GM23338 (cell line): Measurements from ENCODE around the gene SHISAL1.

Source experiments
- CREB1 ChIP-seq: fragments of 250-450 bp; sonication (Bioruptor Pico); IDR thresholded peaks from 2 replicates; pipeline ENCODE4 v1.5.0; 2020; ENCODE audit warnings: low read depth, mild to moderate bottlenecking, moderate library complexity
- CTCF ChIP-seq, 2 experiments: fragments of 200-600 bp in 1 of 2; sonication (generic) in 1 of 2; conservative IDR thresholded peaks; 2 replicates each; pipeline versions ENCODE4 v1.5.1 to v1.6.1; 2016 to 2017; ENCODE audit warnings: antibody characterized with exemption in 2 of 2, low read depth in 2 of 2, mild to moderate bottlenecking in 2 of 2, moderate library complexity in 1 of 2
- ETS1 ChIP-seq: IDR thresholded peaks from 2 replicates; pipeline ENCODE4 v1.6.1; 2016; ENCODE audit warnings: antibody characterized with exemption
- EZH2 ChIP-seq: fragments of 200-600 bp; sonication (generic); IDR thresholded peaks from one replicate; pipeline ENCODE4 v1.8.0; 2017; ENCODE audit warnings: antibody characterized with exemption, mild to moderate bottlenecking, low read depth; ENCODE audit not compliant: unreplicated experiment
- EZH2phosphoT487 ChIP-seq: fragments of 200-600 bp; sonication (generic); IDR thresholded peaks from one replicate; pipeline ENCODE4 v1.8.1; 2018; ENCODE audit warnings: antibody characterized with exemption; ENCODE audit not compliant: unreplicated experiment
- JUNB ChIP-seq: IDR thresholded peaks from one replicate; pipeline ENCODE4 v1.6.1; 2016; ENCODE audit warnings: antibody characterized with exemption; ENCODE audit not compliant: unreplicated experiment
- POLR2AphosphoS5 ChIP-seq: IDR thresholded peaks from 2 replicates; pipeline ENCODE4 v1.6.1; 2016; ENCODE audit warnings: antibody characterized with exemption, low read depth
- ZNF331 ChIP-seq: fragments of 250-450 bp; sonication (Bioruptor Pico); IDR thresholded peaks from 2 replicates; pipeline ENCODE4 v1.5.0; 2020; ENCODE audit warnings: low read depth, mild to moderate bottlenecking, moderate library complexity

- no peak for TF ChIP-seq POLR2AphosphoS5
- TF ChIP-seq CTCF (conservative IDR thresholded peaks at IDR 0.05; ENCODE audit: low read depth in 2 of 2): no peak
- TF ChIP-seq EZH2phosphoT487: no peak
- TF ChIP-seq CREB1 (CRISPR knock-in tag): no peak
- no peak for TF ChIP-seq EZH2
- no peak for TF ChIP-seq JUNB
- no peak for TF ChIP-seq ZNF331
- no peak for TF ChIP-seq ETS1
These were observed 66.9 kb downstream of the SHISAL1 start for GRCh38 chr22:44245867-44246266.
